Aorta (tissue), 5 donors: ENCODE data around the gene ASXL2. TPM values are rescaled to one million over a fixed set of nuclear protein-coding genes. Genes with fewer than 3 reads are reported as not detected.
A peak's percentile ranks its signal among the peaks of the same experiment; 100 is the strongest.

Experiments used
- ATAC-seq: fragments of 200-7000 bp; cut with Tn5 transposase; one replicate; pipeline ENCODE4 v1.9.1; 2022; ENCODE audit warnings: moderate library complexity; ENCODE audit not compliant: low FRiP score
- DNase-seq, 2 donors: peaks; one replicate each; pipeline ENCODE4 v3.0.0-alpha.2; 2020
- H3K27ac ChIP-seq, 2 donors: one replicate each; pipeline ENCODE4 v1.5.1; 2013; ENCODE audit warnings: low read length in 2 of 2, mild to moderate bottlenecking in 2 of 2, moderate library complexity in 2 of 2, control low read depth in 1 of 2, inconsistent platforms in 1 of 2, low read depth in 1 of 2
- H3K27me3 ChIP-seq, 2 donors: one replicate each; pipeline ENCODE4 v1.6.1; 2013; ENCODE audit warnings: control low read depth in 1 of 2, low read length in 1 of 2, mild to moderate bottlenecking in 1 of 2, moderate library complexity in 1 of 2; ENCODE audit not compliant: insufficient read depth in 2 of 2, control insufficient read depth in 1 of 2
- H3K36me3 ChIP-seq, 2 donors: one replicate each; pipeline ENCODE4 v1.6.1; 2013; ENCODE audit warnings: control low read depth in 1 of 2, low read length in 1 of 2, mild to moderate bottlenecking in 1 of 2; ENCODE audit not compliant: insufficient read depth in 2 of 2, control insufficient read depth in 1 of 2
- H3K4me1 ChIP-seq, 2 donors: one replicate each; pipeline ENCODE4 v1.6.1; 2013; ENCODE audit warnings: low read length in 2 of 2, control low read depth in 1 of 2, mild to moderate bottlenecking in 1 of 2, moderate library complexity in 1 of 2; ENCODE audit not compliant: insufficient read depth in 2 of 2, control insufficient read depth in 1 of 2
- H3K4me3 ChIP-seq, 2 donors: one replicate each; pipeline ENCODE4 v1.5.1; 2013; ENCODE audit warnings: low read length in 2 of 2, control low read depth in 1 of 2, mild to moderate bottlenecking in 1 of 2
- H3K9me3 ChIP-seq: one replicate; pipeline ENCODE4 v1.6.1; 2013; ENCODE audit warnings: mild to moderate bottlenecking, low read length; ENCODE audit not compliant: control insufficient read depth
- WGBS, 2 donors: extraction: QIAGEN DNeasy Blood & Tissue Kit; methylation state at CpG; one replicate each; pipeline ENCODE4 v1.1.7; 2013; 5-methylcytosine and 5-hydroxymethylcytosine counted together
- intact Hi-C, 2 donors: fragments of 100-400 bp; cut with DNase I; formaldehyde crosslinking; loops; one replicate each; pipeline versions ENCODE4 v1.14.2 to v1.15.0; 2022
- polyA plus RNA-seq, 2 donors: library from polyadenylated mRNA; stranded (reverse); fragments of 200-250 nt; gene quantifications; one replicate each; pipeline ENCODE4 v1.2.3, GENCODE V29; 2013
- total RNA-seq, 2 donors: library from RNA; stranded (reverse); fragmentation: NEBNext Ultra II Directional; extraction: Animal tissue kit (Norgen Biotek cat#: 25700); gene quantifications; one replicate each; pipeline ENCODE4 v1.2.1, GENCODE V29; 2021
- donor health status: healthy with polysubstance abuse.
- donor health status: Bipolar disorder and iron deficiency.
- donor health status: DM: no; HTN: no; CAD: no.
- donor health status: DM: no; HTN: no; CAD: no.
- donor health status: DM: yes; HTN: yes; CAD: no.

The ASXL2 gene
- total and polyA plus RNA-seq, 4 donors, result 1.4 to 32.7 (median 14.2) TPM

GRCh38 chr2:25877431-25878360 lies 591 bp downstream of the ASXL2 start:
- WGBS, 2 donors, result 0 to 1% methylated on average over 54 to 64 of the region's 64 CpGs
- no peaks in the 10 kb centered on the region for H3K36me3 ChIP-seq
- H3K4me3 ChIP-seq, result peak overlapping the region; percentile 62 to 65
- H3K4me1 ChIP-seq, result no peaks in the 10 kb centered on the region
- intact Hi-C loops, result no loop called here
- peak overlapping the region in 1 of 2 donors; percentile 79 for H3K27ac ChIP-seq
- ATAC-seq (peak; percentile 81), DNase-seq (peak; percentile 55 to 82)
- no peaks in the 10 kb centered on the region for H3K9me3 ChIP-seq
- H3K27me3 ChIP-seq, result no peaks in the 10 kb centered on the region

GRCh38 chr2:25872134-25872533 lies 6.2 kb downstream of the ASXL2 start:
- no peaks in the 10 kb centered on the region for H3K9me3 ChIP-seq
- 98 to 99% methylated on average over 5 of the region's 5 CpGs for WGBS, 2 donors

GRCh38 chr2:25867396-25868003 lies 10.8 kb downstream of the ASXL2 start:
- 71 to 90% methylated on average over 5 of the region's 5 CpGs for WGBS, 2 donors
- no peak for ATAC-seq

More at GRCh38 chr2:25872134-25872533, 6.2 kb downstream of the ASXL2 start:
- H3K27ac ChIP-seq, result no peak overlapping the region
- no peak overlapping the region for H3K4me3 ChIP-seq
- DNase-seq, result no peak
- no peaks in the 10 kb centered on the region for H3K4me1 ChIP-seq
- no peak for ATAC-seq
- H3K36me3 ChIP-seq, result no peaks in the 10 kb centered on the region
- H3K27me3 ChIP-seq, result no peaks in the 10 kb centered on the region
- intact Hi-C loops, result no loop called here

GRCh38 chr2:25856377-25856776 lies 21.9 kb downstream of the ASXL2 start:
- no peak overlapping the region for H3K4me3 ChIP-seq
- DNase-seq, result no peak
- intact Hi-C loops, result no loop called here
- no peaks in the 10 kb centered on the region for H3K27me3 ChIP-seq
- H3K36me3 ChIP-seq, result no peaks in the 10 kb centered on the region
- 96 to 98% methylated on average over 9 of the region's 9 CpGs for WGBS, 2 donors
- H3K9me3 ChIP-seq, result no peaks in the 10 kb centered on the region
- peaks cover 2 to 4% of the 10 kb centered on the region in 2 donors for H3K4me1 ChIP-seq
- H3K27ac ChIP-seq, result no peak overlapping the region
- no peak for ATAC-seq

More at GRCh38 chr2:25867396-25868003, 10.8 kb downstream of the ASXL2 start:
- Histone ChIP-seq H3K27me3 (no peaks in the 10 kb centered on the region), H3K4me3 (no peak overlapping the region), H3K4me1 (no peaks in the 10 kb centered on the region), H3K36me3 (no peaks in the 10 kb centered on the region), H3K27ac (no peak overlapping the region), H3K9me3 (no peaks in the 10 kb centered on the region)
- intact Hi-C loops, result no loop called here
- no peak for DNase-seq

GRCh38 chr2:25855065-25855464 lies 23.2 kb downstream of the ASXL2 start:
- H3K9me3 ChIP-seq, result no peaks in the 10 kb centered on the region
- ATAC-seq, result no peak
- H3K4me3 ChIP-seq, result no peak overlapping the region
- WGBS, 2 donors, result 95% methylated on average over 3 of the region's 3 CpGs
- H3K27ac ChIP-seq, result no peak overlapping the region
- H3K27me3 ChIP-seq, result no peaks in the 10 kb centered on the region
- H3K36me3 ChIP-seq, result no peaks in the 10 kb centered on the region
- DNase-seq, result no peak
- peaks cover 2 to 4% of the 10 kb centered on the region in 2 donors for H3K4me1 ChIP-seq
- intact Hi-C loops, result no loop called here

GRCh38 chr2:25854613-25855012 lies 23.7 kb downstream of the ASXL2 start:
- DNase-seq, result no peak
- intact Hi-C loops, result no loop called here

GRCh38 chr2:25853038-25853638 lies 25.1 kb downstream of the ASXL2 start:
- peaks cover 2 to 4% of the 10 kb centered on the region in 2 donors for H3K4me1 ChIP-seq
- no peaks in the 10 kb centered on the region for H3K9me3 ChIP-seq
- WGBS, 2 donors, result 83 to 85% methylated on average over 5 of the region's 5 CpGs
- DNase-seq (no peak), ATAC-seq (no peak)
- no peak overlapping the region for H3K4me3 ChIP-seq
- intact Hi-C loops, result no loop called here
- no peaks in the 10 kb centered on the region for H3K36me3 ChIP-seq
- H3K27ac ChIP-seq, result no peak overlapping the region
- H3K27me3 ChIP-seq, result no peaks in the 10 kb centered on the region

More at GRCh38 chr2:25854613-25855012, 23.7 kb downstream of the ASXL2 start:
- Histone ChIP-seq H3K4me1 (peaks cover 2 to 4% of the 10 kb centered on the region in 2 donors), H3K36me3 (no peaks in the 10 kb centered on the region), H3K9me3 (no peaks in the 10 kb centered on the region), H3K27ac (no peak overlapping the region), H3K27me3 (no peaks in the 10 kb centered on the region), H3K4me3 (no peak overlapping the region)
- no peak for ATAC-seq
- WGBS, 2 donors, result 78 to 86% methylated on average over 2 of the region's 2 CpGs

- Histone ChIP-seq H3K27ac (peak overlapping the region in 1 of 2 donors; percentile 48), H3K27me3 (no peaks in the 10 kb centered on the region), H3K9me3 (no peaks in the 10 kb centered on the region), H3K36me3 (no peaks in the 10 kb centered on the region), H3K4me1 (peaks cover 2 to 3% of the 10 kb centered on the region in 2 donors), H3K4me3 (no peak overlapping the region)
- peak; percentile 89 for ATAC-seq
- intact Hi-C loops, result no loop called here
- WGBS, 2 donors, result 12 to 18% methylated on average over 11 of the region's 11 CpGs
- DNase-seq, result no peak
Observed at GRCh38 chr2:25851740-25852503, 26.4 kb downstream of the ASXL2 start.
